GM19468 (cell line): ENCODE measurements around the gene ANGEL1.

Source experiments
- ATAC-seq: cut with Tn5 transposase; IDR thresholded peaks from one replicate; pipeline ENCODE4 v1.9.1; 2021; ENCODE audit warnings: mild to moderate bottlenecking, moderate library complexity, moderate number of reproducible peaks; ENCODE audit not compliant: unreplicated experiment; ENCODE audit errors: extremely low read depth

Gene ANGEL1

GRCh38 chr14:76768671-76769500 is 43.8 kb downstream of the ANGEL1 start:
- ATAC-seq, result no peak

- ATAC-seq, result peak; percentile 51
Measured at GRCh38 chr14:76767681-76768656, 44.7 kb downstream of the ANGEL1 start.

GRCh38 chr14:76765461-76765931 is 47.2 kb downstream of the ANGEL1 start:
- ATAC-seq, result no peak

GRCh38 chr14:76763096-76764041 is 49.3 kb downstream of the ANGEL1 start:
- ATAC-seq, result no peak

GRCh38 chr14:76762411-76763095 is 50.1 kb downstream of the ANGEL1 start:
- ATAC-seq, result no peak

- no peak for ATAC-seq
Measured at GRCh38 chr14:76761960-76762410, 50.7 kb downstream of the ANGEL1 start.

- peak; percentile 61 for ATAC-seq
Measured at GRCh38 chr14:76761136-76761959, 51.3 kb downstream of the ANGEL1 start, which contains the start of gene VASH1. Gene VASH1, plus strand, starts transcription at chr14:76761468. Its CDS starts 1,354 bp downstream, at chr14:76762822.

- ATAC-seq, result no peak
Measured at GRCh38 chr14:76760331-76761135, 52.1 kb downstream of the ANGEL1 start.

- no peak for ATAC-seq
Measured at GRCh38 chr14:76759589-76759988, 53.1 kb downstream of the ANGEL1 start.

GRCh38 chr14:76756371-76756750 is 56.3 kb downstream of the ANGEL1 start:
- no peak for ATAC-seq

- no peak for ATAC-seq
Measured at GRCh38 chr14:76755610-76756370, 56.9 kb downstream of the ANGEL1 start.

- no peak for ATAC-seq
Measured at GRCh38 chr14:76754586-76754985, 58.1 kb downstream of the ANGEL1 start.

- no peak for ATAC-seq
Measured at GRCh38 chr14:76753541-76754198, 59.0 kb downstream of the ANGEL1 start.

GRCh38 chr14:76752744-76753143 is 59.9 kb downstream of the ANGEL1 start:
- ATAC-seq, result no peak

- ATAC-seq, result no peak
Measured at GRCh38 chr14:76742966-76743365, 69.7 kb downstream of the ANGEL1 start.

- ATAC-seq, result no peak
Measured at GRCh38 chr14:76742185-76742584, 70.5 kb downstream of the ANGEL1 start.
